Measurements from ENCODE around the gene TESK2.

GRCh38 chr1:45373573-45373972 lies 117.4 kb downstream of the TESK2 start:
- TF ChIP-seq POLR2AphosphoS5 (IDR thresholded peaks at IDR 0.05; ENCODE audit: low read depth, low read length) (no peak), USF2 (IDR thresholded peaks at IDR 0.05; ENCODE audit: low read length) (no peak), CBX5 (IDR thresholded peaks at IDR 0.05; ENCODE audit: low read depth, low read length) (no peak), ASH2L (IDR thresholded peaks at IDR 0.05; ENCODE audit: low read length) (no peak), POLR2A (IDR thresholded peaks at IDR 0.05; ENCODE audit: control extremely low read depth in 1 of 2, low read depth in 2 of 2, low read length in 2 of 2) (no peak), CTCF (IDR thresholded peaks at IDR 0.05; ENCODE audit: control extremely low read depth in 1 of 3, insufficient read depth in 1 of 3, low read depth in 1 of 3, low read length in 3 of 3) (no peak), NRF1 (IDR thresholded peaks at IDR 0.05; ENCODE audit: low read depth, low read length) (no peak), TAF1 (IDR thresholded peaks at IDR 0.05; ENCODE audit: low read depth, low read length) (no peak), POU5F1 (IDR thresholded peaks at IDR 0.05; ENCODE audit: low read depth, low read length) (no peak), TCF12 (IDR thresholded peaks at IDR 0.05; ENCODE audit: low read depth, low read length) (no peak), SP2 (IDR thresholded peaks at IDR 0.05; ENCODE audit: low read length) (no peak)
